ENCODE results near the gene KIF21B.

KIF21B gene

GRCh38 chr1:201000391-201000790, 23.1 kb downstream of the KIF21B start:
- DNase-seq (ENCODE audit: low read depth): no peak

- DNase-seq (ENCODE audit: low read depth): no peak
Measured at GRCh38 chr1:200999667-201000066, 23.8 kb downstream of the KIF21B start.

GRCh38 chr1:200998323-200998722, 25.2 kb downstream of the KIF21B start:
- no peak for DNase-seq (ENCODE audit: low read depth)

GRCh38 chr1:200992382-200993048, 31.0 kb downstream of the KIF21B start:
- DNase-seq (ENCODE audit: low read depth): no peak

- no peak for DNase-seq (ENCODE audit: low read depth)
Measured at GRCh38 chr1:200991097-200991614, 32.4 kb downstream of the KIF21B start.

GRCh38 chr1:200990114-200990513, 33.4 kb downstream of the KIF21B start:
- no peak for DNase-seq (ENCODE audit: low read depth)

- no peak for DNase-seq (ENCODE audit: low read depth)
Measured at GRCh38 chr1:200989337-200989736, 34.2 kb downstream of the KIF21B start.

- no peak for DNase-seq (ENCODE audit: low read depth)
Measured at GRCh38 chr1:200988693-200989092, 34.8 kb downstream of the KIF21B start.

GRCh38 chr1:200985481-200985880, 38.0 kb downstream of the KIF21B start:
- DNase-seq (ENCODE audit: low read depth): no peak

- DNase-seq (ENCODE audit: low read depth): no peak
Measured at GRCh38 chr1:200983035-200983561, 40.4 kb downstream of the KIF21B start.

GRCh38 chr1:200982071-200982945, 41.2 kb downstream of the KIF21B start:
- no peak for DNase-seq (ENCODE audit: low read depth)

GRCh38 chr1:200981278-200981677, 42.2 kb downstream of the KIF21B start:
- DNase-seq (ENCODE audit: low read depth): no peak

- no peak for DNase-seq (ENCODE audit: low read depth)
Measured at GRCh38 chr1:200980873-200981272, 42.6 kb downstream of the KIF21B start.

- no peak for DNase-seq (ENCODE audit: low read depth)
Measured at GRCh38 chr1:200980452-200980772, 43.1 kb downstream of the KIF21B start.

- peak; percentile 50 for DNase-seq (ENCODE audit: low read depth)
Measured at GRCh38 chr1:200979574-200980451, 43.7 kb downstream of the KIF21B start.

GRCh38 chr1:200977071-200977754, 46.3 kb downstream of the KIF21B start:
- no peak for DNase-seq (ENCODE audit: low read depth)

- no peak for DNase-seq (ENCODE audit: low read depth)
Measured at GRCh38 chr1:200976634-200977033, 46.9 kb downstream of the KIF21B start.

GRCh38 chr1:200975458-200975857, 48.1 kb downstream of the KIF21B start:
- no peak for DNase-seq (ENCODE audit: low read depth)

GRCh38 chr1:200974711-200975110, 48.8 kb downstream of the KIF21B start:
- no peak for DNase-seq (ENCODE audit: low read depth)

- no peak for DNase-seq (ENCODE audit: low read depth)
Measured at GRCh38 chr1:200973937-200974657, 49.4 kb downstream of the KIF21B start.

Measured in T follicular helper cell (primary cell).